HG03097 (cell line): ENCODE results near the gene CADM2.

ENCODE experiments used
- ATAC-seq: cut with Tn5 transposase; IDR thresholded peaks from one replicate; pipeline ENCODE4 v1.9.1; 2021; ENCODE audit not compliant: unreplicated experiment, low FRiP score

CADM2 gene

DNA sequence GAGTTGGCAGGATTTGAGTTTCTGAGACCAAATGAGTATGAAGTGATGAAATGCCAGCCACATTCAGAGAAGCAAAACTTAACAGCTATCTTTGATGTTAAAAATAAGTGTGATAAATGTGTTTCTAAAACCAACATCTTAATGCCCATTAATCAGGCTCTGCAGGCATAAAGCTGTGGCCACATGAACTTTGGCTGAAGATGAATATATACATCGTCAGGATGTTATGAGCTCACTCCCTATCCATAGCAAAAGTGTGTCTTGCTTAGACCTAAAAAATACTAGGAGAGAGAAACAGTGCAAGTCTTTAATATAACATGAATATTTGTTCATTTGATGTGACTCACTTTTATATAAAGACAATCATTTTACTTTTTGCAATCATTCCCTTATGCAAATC is 218.0 kb downstream of the CADM2 start:
- no peak for ATAC-seq

DNA sequence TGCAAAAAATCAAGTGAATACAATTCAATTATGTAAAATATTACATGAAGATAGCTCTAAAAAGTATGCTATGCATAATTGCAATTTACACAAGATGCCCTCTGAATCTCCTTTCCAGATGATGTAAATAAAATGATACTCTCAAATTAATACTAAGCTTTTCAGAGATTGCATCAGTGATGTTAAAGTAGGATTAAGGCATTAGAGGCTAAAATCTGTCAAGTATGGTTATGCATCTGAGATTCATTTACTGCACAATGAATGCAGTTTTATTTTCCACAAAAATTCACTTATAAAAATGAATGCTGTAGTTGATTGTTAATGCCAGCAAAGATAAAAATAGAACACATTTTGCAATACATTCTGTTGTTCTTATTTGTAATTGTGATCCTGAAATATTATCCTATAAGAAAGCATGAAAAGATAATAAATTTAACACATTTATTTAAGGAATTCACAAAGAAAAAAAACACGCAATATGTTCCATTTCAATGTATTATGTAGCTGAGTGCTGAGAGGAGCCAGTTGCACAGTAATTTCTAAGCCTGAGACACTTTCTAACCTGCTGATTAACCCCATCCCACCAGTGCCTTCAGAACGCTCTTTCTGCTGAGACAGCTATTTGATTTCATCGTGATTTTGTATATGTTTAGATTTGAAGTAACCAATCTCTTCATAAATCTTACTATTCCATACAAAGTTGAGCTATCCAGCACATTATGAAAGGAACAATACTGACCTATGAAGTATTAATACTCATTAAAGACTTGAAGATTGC is 224.4 kb downstream of the CADM2 start:
- ATAC-seq: no peak

DNA sequence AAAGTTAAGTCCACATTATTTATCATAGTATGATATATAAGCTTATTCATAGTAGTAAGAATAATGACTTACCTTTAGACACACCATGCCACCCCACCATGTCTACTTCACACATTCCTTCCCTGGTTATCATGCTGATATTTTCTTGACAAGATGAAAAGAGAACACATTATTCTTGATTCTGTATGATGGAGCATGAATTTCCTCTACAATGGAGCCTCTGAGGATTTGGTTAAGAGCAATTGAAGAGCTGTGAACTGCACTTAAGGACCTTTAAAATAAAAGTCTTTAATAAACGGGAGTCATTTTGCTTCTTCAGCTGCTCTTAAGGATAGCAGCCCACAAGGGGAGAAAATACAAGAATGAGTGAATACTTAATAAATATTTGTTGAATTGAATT is 226.7 kb downstream of the CADM2 start:
- ATAC-seq: no peak

DNA sequence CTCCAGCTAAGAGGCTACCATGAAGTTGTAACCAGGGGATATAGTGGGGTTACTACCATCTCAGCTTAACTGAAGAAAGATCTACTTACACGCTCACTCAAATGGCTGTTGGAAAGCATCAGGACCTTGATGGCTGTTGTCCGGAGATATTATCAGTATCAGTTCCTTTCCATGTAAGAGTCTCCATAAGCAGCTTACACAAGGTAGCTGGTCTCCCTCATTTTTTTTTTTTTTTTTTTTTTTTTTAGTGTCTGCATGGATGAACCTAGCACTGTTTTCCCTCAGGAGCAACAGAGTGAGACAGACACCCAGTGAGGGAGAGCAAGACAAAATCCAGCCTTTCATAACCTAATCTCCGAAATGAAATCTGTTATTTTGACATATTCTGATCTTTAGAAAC is 230.9 kb downstream of the CADM2 start:
- ATAC-seq: no peak

DNA sequence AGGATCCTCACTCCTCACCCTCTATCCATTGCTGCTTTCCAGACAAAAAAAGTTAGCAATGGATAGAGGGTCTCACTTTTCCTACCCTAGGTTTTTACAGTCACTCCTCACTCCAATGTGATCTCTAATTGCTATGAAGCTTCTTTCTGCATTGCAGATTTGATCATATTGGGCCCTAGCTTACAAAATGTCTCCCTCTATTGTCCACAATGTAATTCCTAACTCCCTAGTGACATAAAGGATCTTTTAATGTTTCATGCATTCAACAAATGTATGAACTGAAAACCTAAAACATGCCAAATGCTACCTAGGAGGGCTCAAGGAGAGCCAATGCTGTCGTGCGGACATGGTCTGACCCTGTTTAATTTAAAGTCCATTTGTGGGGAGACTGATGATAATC is 234.8 kb downstream of the CADM2 start:
- ATAC-seq: no peak

DNA sequence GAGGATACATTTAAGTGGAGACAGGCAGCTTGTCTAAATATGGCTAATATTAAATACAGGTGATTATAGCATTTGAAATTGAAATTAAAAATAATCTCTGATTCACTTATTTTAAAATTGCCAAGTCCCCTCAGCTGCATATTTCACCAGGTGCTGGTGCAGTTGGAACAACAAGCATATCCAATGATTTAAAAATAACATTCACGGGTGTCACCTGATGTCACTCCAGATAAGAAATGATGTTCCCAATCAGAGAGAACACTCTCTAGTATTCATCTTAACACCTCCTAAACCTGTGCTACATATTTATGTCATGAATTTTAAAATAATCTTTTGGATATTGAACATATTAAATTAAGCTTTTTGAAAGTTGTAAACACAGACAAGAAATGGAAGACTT is 249.9 kb downstream of the CADM2 start:
- ATAC-seq: no peak

DNA sequence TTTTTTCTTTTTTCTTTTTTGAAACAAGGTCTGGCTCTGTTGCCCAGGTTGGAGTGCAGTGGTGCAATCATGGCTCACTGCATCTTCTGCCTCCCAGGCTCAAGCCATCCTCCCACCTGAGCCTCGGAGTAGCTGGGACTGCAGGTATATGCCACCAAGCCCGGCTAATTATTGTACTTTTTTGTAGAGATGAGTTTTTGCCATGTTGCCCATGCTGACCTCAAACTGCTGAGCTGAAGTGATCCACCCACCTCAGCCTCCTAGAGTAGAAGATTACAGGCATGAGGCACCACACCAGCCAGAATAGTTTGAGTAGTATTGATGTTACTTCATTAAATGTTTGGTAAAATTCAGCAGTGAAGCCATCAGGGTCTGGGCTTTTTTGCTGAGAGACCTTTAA is 251.8 kb downstream of the CADM2 start:
- ATAC-seq: no peak

DNA sequence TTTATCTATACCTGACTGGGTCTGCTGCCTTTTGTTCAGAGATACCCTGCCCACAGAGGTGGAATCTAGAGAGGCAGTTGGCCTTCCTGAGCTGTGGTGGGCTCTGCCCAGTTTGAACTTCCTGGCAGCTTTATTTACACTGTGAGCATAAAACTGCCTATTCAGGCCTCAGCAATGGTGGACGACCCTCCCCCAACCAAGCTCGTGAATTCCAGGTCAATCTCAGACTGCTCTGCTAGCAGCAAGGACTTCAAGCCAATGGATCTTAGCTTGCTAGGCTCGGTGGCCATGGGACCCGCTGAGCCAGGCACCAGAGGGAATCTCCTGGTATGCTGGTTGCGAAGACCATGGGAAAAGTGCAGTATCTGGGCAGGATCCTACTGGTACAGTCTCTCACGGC is 270.2 kb downstream of the CADM2 start:
- no peak for ATAC-seq

DNA sequence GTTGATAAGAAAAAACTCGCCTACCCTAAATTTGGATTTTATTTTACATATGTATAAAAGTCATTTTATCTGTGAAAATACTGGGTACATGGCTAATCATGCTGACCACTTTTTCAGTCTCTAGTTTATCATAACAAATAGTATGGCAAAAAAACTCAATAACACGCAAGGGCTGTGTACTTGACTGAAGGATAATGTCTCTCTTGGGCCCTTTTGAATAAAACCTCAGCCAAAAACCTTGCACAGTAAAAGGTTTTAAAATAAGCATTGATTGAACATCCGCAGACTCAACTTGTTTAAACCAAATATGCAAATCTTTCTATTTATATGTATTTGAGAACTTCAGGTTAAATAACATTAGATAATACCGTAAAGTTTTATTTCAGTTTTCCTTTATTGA is 285.3 kb downstream of the CADM2 start:
- no peak for ATAC-seq

DNA sequence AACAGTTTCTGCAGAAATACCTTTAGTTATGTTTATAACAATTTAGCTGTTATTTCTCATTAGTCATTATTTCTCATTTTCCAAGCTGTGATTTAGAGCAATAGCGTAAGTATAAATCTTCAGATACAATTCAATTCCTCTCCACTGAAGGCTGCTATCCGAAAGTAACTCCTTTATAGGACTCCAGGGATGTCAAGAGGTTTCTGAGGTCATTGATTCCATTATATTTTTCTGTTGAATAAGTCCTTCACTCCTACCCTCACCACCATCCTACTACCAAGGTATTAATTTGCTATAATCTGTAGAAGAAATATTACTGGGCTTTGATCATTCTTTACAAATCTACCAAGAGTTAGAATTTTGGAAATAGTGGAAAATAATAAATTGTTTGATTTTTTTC is 285.7 kb downstream of the CADM2 start:
- ATAC-seq: no peak

DNA sequence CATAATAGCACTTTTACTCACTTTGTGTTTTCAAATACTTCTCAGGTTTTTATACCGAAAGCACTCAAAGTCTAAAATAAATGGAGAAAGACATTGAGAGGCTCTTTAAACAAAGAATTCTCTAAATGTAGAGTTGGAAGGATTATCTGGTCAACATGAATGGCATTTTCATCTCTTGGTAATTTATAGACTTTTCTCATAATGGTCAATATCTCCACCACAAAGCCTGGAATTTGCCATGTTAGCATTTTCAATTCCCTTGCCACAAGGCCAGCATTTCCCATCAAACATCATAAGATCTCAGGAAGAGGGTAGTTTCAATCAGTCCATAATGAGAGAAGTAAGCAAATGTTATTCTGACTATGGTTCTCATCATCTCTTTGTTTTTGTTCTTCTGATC is 293.0 kb downstream of the CADM2 start:
- ATAC-seq: no peak

DNA sequence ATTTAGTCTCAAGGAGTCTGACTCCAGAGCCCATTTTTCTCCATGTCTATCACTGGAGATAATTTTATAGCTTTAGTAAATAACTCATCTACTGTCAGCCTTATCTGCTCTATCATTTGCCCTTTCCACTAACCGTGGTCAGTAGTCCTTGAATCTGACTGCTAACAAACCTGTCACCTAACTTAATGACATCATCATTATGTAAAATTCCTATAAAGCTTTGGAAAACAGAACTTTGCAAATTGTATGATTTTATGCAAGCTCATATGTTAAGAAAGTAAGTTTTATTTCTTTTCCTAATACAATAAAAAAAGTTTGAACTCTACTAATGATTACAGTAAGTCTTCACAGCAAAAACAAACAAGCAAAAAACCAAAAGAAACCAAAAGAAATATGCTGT is 293.9 kb downstream of the CADM2 start:
- ATAC-seq: no peak

DNA sequence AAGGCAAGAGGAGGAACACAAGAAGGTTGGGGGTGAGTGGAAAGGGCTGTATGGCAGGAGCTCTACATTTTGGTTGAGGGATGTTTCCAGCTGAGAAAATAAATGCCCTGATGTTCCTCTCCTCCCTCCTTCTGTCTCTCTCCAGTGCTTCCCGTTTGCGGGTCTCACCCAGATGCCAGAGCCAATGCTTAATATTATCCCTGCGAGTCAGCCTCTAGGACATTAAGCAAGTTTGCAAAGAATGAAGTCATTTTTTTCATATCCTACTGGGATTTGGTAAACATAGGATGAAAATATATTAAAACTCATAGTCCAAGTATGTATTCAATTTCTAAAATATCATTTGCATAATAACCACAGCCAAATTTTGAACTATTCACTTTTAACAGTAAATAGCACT is 295.9 kb downstream of the CADM2 start:
- no peak for ATAC-seq

DNA sequence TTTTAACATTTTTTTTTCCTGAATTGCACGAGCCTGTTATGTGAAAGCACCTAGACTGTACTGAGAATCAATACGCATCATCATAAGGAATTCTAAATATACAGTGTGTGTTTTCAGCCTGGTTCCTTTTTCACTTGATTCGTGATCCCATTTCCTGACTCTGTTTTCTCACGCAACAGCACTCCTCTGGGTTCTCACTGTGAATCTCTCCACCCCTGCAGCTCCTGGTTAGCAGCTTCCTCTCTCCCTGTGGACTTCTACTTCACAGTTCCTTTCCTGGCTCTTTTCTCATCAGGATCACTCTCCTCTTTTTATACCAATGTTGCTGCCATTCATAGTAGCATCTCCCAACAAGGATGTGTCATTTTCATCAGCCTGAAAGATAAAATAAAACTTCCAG is 297.2 kb downstream of the CADM2 start:
- no peak for ATAC-seq

DNA sequence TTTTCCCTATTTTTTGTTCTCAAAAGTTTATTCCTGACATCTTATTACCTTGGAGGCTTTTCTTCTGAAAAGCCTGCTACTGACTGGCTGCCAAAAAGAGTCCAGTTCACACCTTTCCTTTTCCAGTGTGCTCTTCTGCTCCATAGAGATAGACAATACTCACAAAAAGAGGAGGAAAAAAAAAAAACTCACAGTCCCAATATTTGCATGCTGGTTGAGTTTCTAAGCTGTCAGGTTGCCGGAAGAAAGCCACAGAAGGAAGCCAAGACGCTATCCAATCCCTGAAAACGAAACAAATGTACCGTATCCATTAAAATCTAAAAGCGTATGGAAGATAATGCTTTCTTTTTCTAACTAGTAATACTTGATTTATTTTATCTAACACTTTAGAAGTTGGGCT is 299.5 kb downstream of the CADM2 start:
- no peak for ATAC-seq

DNA sequence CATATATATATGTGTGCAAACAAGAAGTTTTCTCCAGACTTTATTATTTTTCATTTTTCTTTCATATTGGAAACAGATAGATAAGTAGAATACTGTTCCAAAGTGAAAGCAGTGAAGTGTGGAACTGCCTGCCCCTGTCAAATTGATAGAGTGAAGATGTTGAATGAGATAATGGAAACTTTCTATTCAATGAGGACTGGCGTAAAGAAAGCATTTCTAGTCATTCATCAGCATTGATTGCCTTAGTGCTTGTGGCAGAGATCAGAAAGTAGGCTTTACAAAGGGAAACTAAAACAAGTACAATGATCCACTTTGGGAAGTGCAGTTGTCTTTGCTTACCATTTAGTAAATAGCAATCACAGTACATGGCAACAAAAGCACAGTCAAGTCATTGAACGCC is 300.0 kb downstream of the CADM2 start:
- no peak for ATAC-seq

DNA sequence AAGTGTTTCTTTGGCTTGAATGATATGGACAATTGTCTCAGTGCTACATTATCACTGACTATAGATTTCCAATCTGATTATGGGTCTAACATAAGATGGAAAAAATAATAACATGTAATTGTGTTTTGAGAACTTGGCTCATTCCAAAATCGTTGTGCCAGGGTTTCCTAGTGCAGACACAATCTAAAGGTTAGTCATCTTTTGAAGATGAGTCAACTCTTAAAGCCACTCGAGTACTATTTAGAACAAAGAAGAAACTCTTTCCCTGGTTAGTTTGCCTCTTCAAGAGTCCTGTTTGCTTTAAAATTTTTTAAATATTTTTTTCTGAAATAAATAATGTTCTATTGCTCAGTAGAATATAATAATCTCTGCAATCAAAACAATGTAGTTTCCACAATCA is 301.0 kb downstream of the CADM2 start:
- no peak for ATAC-seq

DNA sequence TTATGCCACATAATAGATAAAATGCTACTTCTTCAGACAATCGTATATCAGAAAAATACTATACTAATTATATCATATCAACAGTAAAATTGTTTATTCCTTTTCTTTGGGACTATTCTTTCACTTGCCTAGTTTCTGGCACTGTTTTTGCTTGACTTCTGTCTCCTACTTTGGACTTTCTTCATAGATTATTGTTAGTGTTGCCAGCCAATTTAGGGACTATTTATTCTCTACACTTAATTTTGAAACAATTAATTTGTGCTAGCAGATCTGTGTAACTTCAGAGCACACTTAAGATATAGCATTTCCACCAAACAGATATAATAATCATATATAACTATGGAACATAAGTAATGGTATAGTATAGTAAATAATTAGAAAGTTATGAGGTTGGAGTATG is 305.6 kb downstream of the CADM2 start:
- ATAC-seq: no peak

DNA sequence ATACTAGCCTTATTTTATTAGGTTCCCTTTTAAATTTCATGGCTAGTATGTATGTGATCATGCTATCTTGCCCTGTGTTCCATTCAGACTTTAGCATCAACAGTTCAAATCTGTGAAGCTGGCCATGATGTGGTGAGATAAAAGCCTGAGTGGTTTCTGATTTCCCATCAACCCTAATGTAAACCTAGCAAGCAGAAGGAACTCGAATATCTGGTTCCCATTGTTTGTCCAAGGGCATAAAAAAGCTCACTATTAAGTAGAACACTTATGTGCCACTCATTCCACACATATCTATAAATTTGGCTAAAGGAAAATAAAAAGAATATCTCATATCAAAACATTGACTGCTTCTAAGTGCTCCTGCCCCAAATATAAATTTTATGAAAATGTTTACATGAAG is 311.7 kb downstream of the CADM2 start:
- no peak for ATAC-seq

DNA sequence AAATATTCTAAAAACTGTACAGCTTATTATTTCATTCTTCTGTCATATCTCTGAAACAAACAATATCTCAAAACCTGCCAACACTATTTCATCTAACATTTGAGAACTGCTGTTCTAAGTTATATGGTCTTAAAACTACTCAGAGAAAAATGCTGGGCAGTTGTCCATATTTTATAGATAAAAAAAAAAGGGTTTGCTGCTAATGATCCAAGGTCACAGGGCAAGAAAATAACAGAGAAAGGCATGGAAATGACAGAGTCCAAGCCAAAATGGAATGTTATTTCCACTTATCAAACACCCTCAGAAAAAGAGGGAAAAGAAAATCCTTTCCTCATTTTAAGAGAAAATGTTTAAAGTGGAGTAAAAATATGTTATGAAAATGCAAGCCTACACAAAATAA is 313.1 kb downstream of the CADM2 start:
- no peak for ATAC-seq

DNA sequence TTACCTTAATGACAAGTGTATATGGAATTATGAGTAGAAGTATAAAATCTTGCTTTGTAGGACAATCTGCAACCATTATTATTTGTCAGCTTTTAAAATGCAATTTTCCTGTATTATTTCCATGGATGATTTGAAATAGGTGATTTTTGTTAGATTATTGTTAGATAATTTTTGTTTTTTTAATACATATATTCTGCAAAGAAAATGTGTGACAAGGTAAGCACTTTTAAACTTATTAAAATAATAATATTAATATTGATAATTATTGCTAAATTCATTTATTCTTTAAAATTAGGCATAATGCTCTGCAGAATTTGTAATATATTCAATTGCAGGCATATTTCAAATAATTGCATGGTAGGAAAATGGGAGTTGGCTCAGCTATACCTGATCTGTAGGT is 329.5 kb downstream of the CADM2 start:
- no peak for ATAC-seq

DNA sequence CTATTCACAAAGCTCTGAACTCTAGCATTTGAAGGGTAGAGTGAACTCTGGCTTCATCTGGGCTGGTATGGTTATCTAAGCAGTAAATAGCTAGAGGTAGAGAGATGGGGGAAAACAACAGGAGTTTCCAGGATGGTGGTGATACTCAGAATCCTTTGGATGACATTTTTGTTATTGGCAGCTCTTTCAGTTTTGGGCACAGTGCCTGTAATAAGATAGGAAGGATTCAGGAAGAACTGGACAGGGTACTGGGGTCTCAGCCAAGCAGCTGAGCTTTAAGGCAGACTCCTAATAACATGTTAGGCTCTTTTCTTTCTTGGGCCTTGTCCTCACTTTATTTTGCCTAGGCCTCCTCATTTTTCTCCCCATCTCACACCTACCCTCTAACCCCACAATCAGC is 338.5 kb downstream of the CADM2 start:
- ATAC-seq: no peak

DNA sequence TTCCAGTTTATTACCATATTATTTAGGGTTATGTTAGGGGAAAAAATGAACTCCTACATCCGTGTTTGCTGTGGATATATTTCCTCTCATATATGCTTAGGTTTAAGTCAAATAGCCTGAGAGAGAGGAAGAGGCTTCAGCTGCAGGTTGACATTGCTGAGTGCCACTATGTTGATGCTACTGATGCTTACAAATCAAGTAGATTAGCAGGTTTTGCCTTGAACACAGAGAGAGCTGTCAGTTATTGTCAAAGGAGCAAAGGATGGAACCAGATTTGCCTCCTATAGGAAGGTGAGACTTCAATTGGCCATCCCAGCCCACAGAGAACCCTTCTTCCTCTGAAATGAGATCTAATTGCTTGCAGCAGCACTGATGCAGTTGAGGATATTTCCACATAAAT is 339.2 kb downstream of the CADM2 start:
- no peak for ATAC-seq
